HepG2 (cell line): ENCODE results near the gene SHROOM1. TPM values are rescaled to one million over a fixed set of nuclear protein-coding genes. Genes with fewer than 3 reads are reported as not detected.
A peak's percentile ranks its signal among the peaks of the same experiment; 100 is the strongest.

Experiments
- KAT2B ChIP-seq: fragments of 150-350 bp; IDR thresholded peaks from 2 replicates; pipeline ENCODE4 v1.6.1; 2014; ENCODE audit warnings: low read depth, low read length, borderline replicate concordance
- MTA1 ChIP-seq: sonication (generic); formaldehyde crosslinking; IDR thresholded peaks from 2 replicates; pipeline ENCODE4 v1.4.0; 2020; ENCODE audit warnings: missing genetic modification reagents, mild to moderate bottlenecking, borderline replicate concordance
- PRDM15 ChIP-seq: sonication (generic); formaldehyde crosslinking; IDR thresholded peaks from 2 replicates; pipeline ENCODE4 v1.4.0; 2020; ENCODE audit warnings: missing genetic modification reagents
- SMAD9 ChIP-seq: sonication (generic); formaldehyde crosslinking; IDR thresholded peaks from 2 replicates; pipeline ENCODE4 v1.5.1; 2020; ENCODE audit warnings: mild to moderate bottlenecking, missing genetic modification reagents
- TOPORS ChIP-seq: sonication (generic); formaldehyde crosslinking; IDR thresholded peaks from 2 replicates; pipeline ENCODE4 v1.8.0; 2023; ENCODE audit warnings: mild to moderate bottlenecking, missing genetic modification reagents
- ZFP91 ChIP-seq: sonication (generic); formaldehyde crosslinking; IDR thresholded peaks from 2 replicates; pipeline ENCODE4 v1.9.0; 2022; ENCODE audit warnings: missing genetic modification reagents, mild to moderate bottlenecking, borderline replicate concordance
- ZHX2 ChIP-seq, 2 experiments: sonication (generic) in 1 of 2; formaldehyde crosslinking in 1 of 2; IDR thresholded peaks; 2 replicates each; pipeline versions ENCODE4 v1.6.1 to v1.9.0; 2014 to 2022; ENCODE audit warnings: antibody characterized with exemption in 1 of 2, borderline replicate concordance in 1 of 2, inconsistent platforms in 1 of 2, low read depth in 1 of 2, missing genetic modification reagents in 1 of 2
- ZIK1 ChIP-seq: sonication (generic); formaldehyde crosslinking; IDR thresholded peaks from 2 replicates; pipeline ENCODE4 v1.5.0; 2020; ENCODE audit warnings: mild to moderate bottlenecking, low read depth, missing genetic modification reagents, borderline replicate concordance
- ZNF687 ChIP-seq: sonication (generic); formaldehyde crosslinking; IDR thresholded peaks from 2 replicates; pipeline ENCODE4 v1.5.1; 2020; ENCODE audit warnings: mild to moderate bottlenecking, missing genetic modification reagents, moderate library complexity
- ZNF777 ChIP-seq: sonication (generic); formaldehyde crosslinking; IDR thresholded peaks from 2 replicates; pipeline ENCODE4 v1.4.0; 2020; ENCODE audit warnings: missing genetic modification reagents
- polyA plus RNA-seq, 8 experiments: library from polyadenylated mRNA; depleted of rRNA in 3 of 8; stranded (reverse) in 7 of 8; unstranded in 1 of 8; fragments of >200 nt; fragmentation: Illumina TruSeq in 4 of 8; extraction: Trizol in 4 of 8; gene quantifications; 2 replicates each; pipeline versions ENCODE4 v1.2.1 to v1.2.3, GENCODE V29; 2011 to 2016; ENCODE audit warnings: low read depth in 4 of 8, missing spikeins in 1 of 8, mixed read lengths in 1 of 8; ENCODE audit not compliant: insufficient read depth in 1 of 8
- total RNA-seq, 5 experiments: library from RNA; depleted of rRNA; stranded (reverse); fragments of >200 nt; fragmentation: Illumina TruSeq; extraction: Trizol; gene quantifications; 2 replicates each; pipeline ENCODE4 v1.2.3, GENCODE V29; 2016; ENCODE audit warnings: low read depth in 1 of 5

SHROOM1 gene
- total and polyA plus RNA-seq, 2 of the 13 experiments (the other 11 are each of a cell fraction or from before 2014, with no cell fraction given): 18.2 to 25.7 TPM

- TF ChIP-seq ZHX2 (IDR thresholded peaks at IDR 0.05; ENCODE audit: low read depth) (peak; percentile 57; the same call in 1 of the 2 replicates), ZHX2 (CRISPR knock-in tag; IDR thresholded peaks at IDR 0.05; ENCODE audit: borderline replicate concordance) (no peak), ZNF777 (CRISPR knock-in tag) (0 out of 2 replicates have a peak, but pooled peaks have one; percentile 22), ZIK1 (CRISPR knock-in tag) (peak; percentile 41; the same call in 1 of the 2 replicates), KAT2B (no peak), SMAD9 (CRISPR knock-in tag) (no peak), ZNF687 (peak; percentile 20; the same call in 1 of the 2 replicates), PRDM15 (CRISPR knock-in tag) (no peak), MTA1 (CRISPR knock-in tag) (no peak), ZFP91 (CRISPR knock-in tag) (peak; percentile 51; the same call in 1 of the 2 replicates), TOPORS (CRISPR knock-in tag) (no peak)
These were observed 7.4 kb upstream of the SHROOM1 start (continued) for GRCh38 chr5:132837868-132838267.
